GM23338 (cell line): ENCODE measurements around the gene AQP12B. TPM values are rescaled to one million over a fixed set of nuclear protein-coding genes. Genes with fewer than 3 reads are reported as not detected.

Experiments used
- ATAC-seq: fragments of 200-7000 bp; cut with Tn5 transposase; 3 replicates; pipeline ENCODE4 v1.9.1; 2020
- DNase-seq: peaks from one replicate; pipeline ENCODE4 v3.0.0-alpha.2; 2015; ENCODE audit warnings: low spot score
- H2AFZ ChIP-seq: fragments of 200-600 bp; sonication (generic); 2 replicates; pipeline ENCODE4 v1.8.0; 2016; ENCODE audit warnings: antibody characterized with exemption, mild to moderate bottlenecking, moderate library complexity
- H3F3A ChIP-seq: fragments of 200-600 bp; sonication (generic); replicated peaks from 2 replicates; pipeline ENCODE4 v1.8.0; 2017; ENCODE audit warnings: antibody characterized with exemption, mixed run types, low read depth
- H3K27ac ChIP-seq: fragments of 200-600 bp; sonication (generic); 2 replicates; pipeline ENCODE4 v1.6.1; 2016; ENCODE audit warnings: low read depth
- H3K27me3 ChIP-seq: fragments of 200-600 bp; sonication (generic); 2 replicates; pipeline ENCODE4 v1.8.0; 2016; ENCODE audit warnings: mild to moderate bottlenecking, mixed run types, moderate library complexity; ENCODE audit not compliant: insufficient read depth
- H3K36me3 ChIP-seq: fragments of 200-600 bp; sonication (generic); 2 replicates; pipeline ENCODE4 v1.8.0; 2016; ENCODE audit warnings: mild to moderate bottlenecking; ENCODE audit not compliant: insufficient read depth
- H3K4me1 ChIP-seq: fragments of 200-600 bp; sonication (generic); 2 replicates; pipeline ENCODE4 v1.8.0; 2016; ENCODE audit warnings: mild to moderate bottlenecking, moderate library complexity; ENCODE audit not compliant: insufficient read depth
- H3K4me2 ChIP-seq: fragments of 200-600 bp; sonication (generic); 2 replicates; pipeline ENCODE4 v1.7.1; 2017; ENCODE audit warnings: mixed run types
- H3K4me3 ChIP-seq: fragments of 200-600 bp; sonication (generic); 2 replicates; pipeline ENCODE4 v1.6.1; 2016; ENCODE audit warnings: mixed run types
- H3K79me2 ChIP-seq: fragments of 200-600 bp; sonication (generic); replicated peaks from 2 replicates; pipeline ENCODE4 v1.8.0; 2017; ENCODE audit warnings: mild to moderate bottlenecking; ENCODE audit not compliant: insufficient read depth
- H3K9me2 ChIP-seq: fragments of 200-600 bp; sonication (generic); 2 replicates; pipeline ENCODE4 v1.8.0; 2017; ENCODE audit not compliant: insufficient read depth
- H4K20me1 ChIP-seq: fragments of 200-600 bp; sonication (generic); replicated peaks from 2 replicates; pipeline ENCODE4 v1.8.0; 2017; ENCODE audit warnings: mild to moderate bottlenecking; ENCODE audit not compliant: insufficient read depth
- H3K27ac Mint-ChIP-seq: 2 replicates; pipeline ENCODE4 v1.8.0; 2020; ENCODE audit warnings: inconsistent platforms, mild to moderate bottlenecking, moderate library complexity, mixed read lengths
- H3K27me3 Mint-ChIP-seq: 3 replicates; pipeline ENCODE4 v1.8.0; 2022; ENCODE audit warnings: low read depth, mild to moderate bottlenecking, moderate library complexity, mixed read lengths, inconsistent platforms; ENCODE audit not compliant: insufficient read depth, poor library complexity
- H3K36me3 Mint-ChIP-seq: 3 replicates; pipeline ENCODE4 v1.8.0; 2021; ENCODE audit warnings: low read depth, mild to moderate bottlenecking, inconsistent platforms, moderate library complexity, mixed read lengths
- H3K4me1 Mint-ChIP-seq: 3 replicates; pipeline ENCODE4 v1.8.0; 2020; ENCODE audit warnings: mild to moderate bottlenecking, inconsistent platforms, mixed read lengths
- H3K4me3 Mint-ChIP-seq: 3 replicates; pipeline ENCODE4 v1.8.0; 2021; ENCODE audit warnings: moderate library complexity, mild to moderate bottlenecking, inconsistent platforms, mixed read lengths
- H3K9me3 Mint-ChIP-seq: 3 replicates; pipeline ENCODE4 v1.8.0; 2020; ENCODE audit warnings: moderate library complexity, mild to moderate bottlenecking, inconsistent platforms, mixed read lengths
- CREB1 ChIP-seq: fragments of 250-450 bp; sonication (Bioruptor Pico); IDR thresholded peaks from 2 replicates; pipeline ENCODE4 v1.5.0; 2020; ENCODE audit warnings: low read depth, mild to moderate bottlenecking, moderate library complexity
- CTCF ChIP-seq, 2 experiments: fragments of 200-600 bp in 1 of 2; sonication (generic) in 1 of 2; conservative IDR thresholded peaks; 2 replicates each; pipeline versions ENCODE4 v1.5.1 to v1.6.1; 2016 to 2017; ENCODE audit warnings: antibody characterized with exemption in 2 of 2, low read depth in 2 of 2, mild to moderate bottlenecking in 2 of 2, moderate library complexity in 1 of 2
- EZH2 ChIP-seq: fragments of 200-600 bp; sonication (generic); IDR thresholded peaks from one replicate; pipeline ENCODE4 v1.8.0; 2017; ENCODE audit warnings: antibody characterized with exemption, mild to moderate bottlenecking, low read depth; ENCODE audit not compliant: unreplicated experiment
- EZH2phosphoT487 ChIP-seq: fragments of 200-600 bp; sonication (generic); IDR thresholded peaks from one replicate; pipeline ENCODE4 v1.8.1; 2018; ENCODE audit warnings: antibody characterized with exemption; ENCODE audit not compliant: unreplicated experiment
- JUNB ChIP-seq: IDR thresholded peaks from one replicate; pipeline ENCODE4 v1.6.1; 2016; ENCODE audit warnings: antibody characterized with exemption; ENCODE audit not compliant: unreplicated experiment
- POLR2AphosphoS5 ChIP-seq: IDR thresholded peaks from 2 replicates; pipeline ENCODE4 v1.6.1; 2016; ENCODE audit warnings: antibody characterized with exemption, low read depth
- REST ChIP-seq: IDR thresholded peaks from one replicate; pipeline ENCODE4 v1.6.1; 2018; ENCODE audit warnings: antibody characterized with exemption; ENCODE audit not compliant: unreplicated experiment
- STAT1 ChIP-seq: IDR thresholded peaks from one replicate; pipeline ENCODE4 v1.6.1; 2016; ENCODE audit warnings: antibody characterized with exemption; ENCODE audit not compliant: unreplicated experiment
- ZNF114 ChIP-seq: fragments of 250-450 bp; sonication (Bioruptor Pico); IDR thresholded peaks from 2 replicates; pipeline ENCODE4 v1.5.0; 2020; ENCODE audit warnings: mild to moderate bottlenecking, moderate library complexity
- ZNF331 ChIP-seq: fragments of 250-450 bp; sonication (Bioruptor Pico); IDR thresholded peaks from 2 replicates; pipeline ENCODE4 v1.5.0; 2020; ENCODE audit warnings: low read depth, mild to moderate bottlenecking, moderate library complexity
- polyA plus RNA-seq: library from polyadenylated mRNA; unstranded; fragments of >200 nt; fragmentation: Nextera tagmentation; extraction: Ambion mirVana; gene quantifications from 2 replicates; pipeline ENCODE4 v1.2.1, GENCODE V29; 2016
- total RNA-seq: library from RNA; depleted of rRNA; stranded (reverse); fragments of >200 nt; shearing (Covaris generic); gene quantifications from 2 replicates; pipeline ENCODE4 v1.2.3, GENCODE V29; 2014

The AQP12B gene
- total and polyA plus RNA-seq, 2 experiments from 2014 or later: not detected

GRCh38 chr2:240646900-240647502 lies 35.7 kb downstream of the AQP12B start (continued):
- TF ChIP-seq REST (no peak), POLR2AphosphoS5 (no peak), ZNF114 (CRISPR knock-in tag) (no peak)

GRCh38 chr2:240646176-240646899 lies 36.3 kb downstream of the AQP12B start:
- H3K79me2 ChIP-seq: no peaks in the 10 kb centered on the region
- H3K4me1 Mint-ChIP-seq: peaks cover 10% of the 10 kb centered on the region
- H3K36me3 Mint-ChIP-seq: no peaks in the 10 kb centered on the region
- H3K27ac Mint-ChIP-seq: no peak overlapping the region
- H3K9me3 Mint-ChIP-seq: no peaks in the 10 kb centered on the region
- no peak overlapping the region for H3K4me3 Mint-ChIP-seq
- no peaks in the 10 kb centered on the region for H3K9me2 ChIP-seq
- H3K27ac ChIP-seq: no peak overlapping the region
- H3K4me2 ChIP-seq: no peak overlapping the region
- no peaks in the 10 kb centered on the region for H3F3A ChIP-seq
- TF ChIP-seq EZH2 (no peak), JUNB (no peak)
- no peak overlapping the region for H3K4me3 ChIP-seq
- H3K27me3 Mint-ChIP-seq: peaks cover 13% of the 10 kb centered on the region
- DNase-seq (no peak), ATAC-seq (no peak)
- no peaks in the 10 kb centered on the region for H3K27me3 ChIP-seq
- H4K20me1 ChIP-seq: no peaks in the 10 kb centered on the region
- H3K36me3 ChIP-seq: no peaks in the 10 kb centered on the region
- H2AFZ ChIP-seq: no peak overlapping the region
- no peaks in the 10 kb centered on the region for H3K4me1 ChIP-seq

GRCh38 chr2:240645801-240646175 lies 36.9 kb downstream of the AQP12B start:
- Histone ChIP-seq H2AFZ (no peak overlapping the region), H3K4me3 (no peak overlapping the region), H3K27ac (no peak overlapping the region), H3K4me1 (no peaks in the 10 kb centered on the region), H4K20me1 (no peaks in the 10 kb centered on the region), H3K27me3 (no peaks in the 10 kb centered on the region), H3K9me2 (no peaks in the 10 kb centered on the region), H3K4me2 (no peak overlapping the region), H3F3A (no peaks in the 10 kb centered on the region), H3K79me2 (no peaks in the 10 kb centered on the region), H3K36me3 (no peaks in the 10 kb centered on the region)
- ATAC-seq: no peak
- Mint-ChIP-seq H3K4me3 (no peak overlapping the region), H3K27me3 (peaks cover 13% of the 10 kb centered on the region), H3K4me1 (peaks cover 10% of the 10 kb centered on the region), H3K27ac (no peak overlapping the region), H3K36me3 (no peaks in the 10 kb centered on the region), H3K9me3 (no peaks in the 10 kb centered on the region)
- DNase-seq: no peak
- no peak for TF ChIP-seq REST
- no peak for TF ChIP-seq JUNB
- TF ChIP-seq POLR2AphosphoS5: no peak
- no peak for TF ChIP-seq CREB1 (CRISPR knock-in tag)
- no peak for TF ChIP-seq CTCF (conservative IDR thresholded peaks at IDR 0.05; ENCODE audit: low read depth in 2 of 2)
- TF ChIP-seq STAT1: no peak
- no peak for TF ChIP-seq EZH2phosphoT487
- no peak for TF ChIP-seq ZNF331 (CRISPR knock-in tag)
- TF ChIP-seq EZH2: no peak
- TF ChIP-seq ZNF114 (CRISPR knock-in tag): no peak
